Esophagus muscularis mucosa (tissue), 4 donors: ENCODE results near the gene ST7. TPM values are rescaled to one million over a fixed set of nuclear protein-coding genes. Genes with fewer than 3 reads are reported as not detected.

Experiments
- DNase-seq: peaks from one replicate; pipeline ENCODE4 v3.0.0-alpha.2; 2017; ENCODE audit errors: extremely low spot score
- H3K27ac ChIP-seq, 4 donors: fragments of 200-600 bp; sonication (generic); replicated peaks in 1 of 4; 1 replicate in 3 of 4; 2 replicates in 1 of 4; pipeline ENCODE4 v1.5.1; 2016 to 2019; ENCODE audit warnings: mild to moderate bottlenecking in 1 of 4
- H3K27me3 ChIP-seq, 4 donors: fragments of 200-600 bp; sonication (generic); one replicate each; pipeline versions ENCODE4 v1.5.1 to v1.6.0; 2016 to 2019
- H3K36me3 ChIP-seq, 4 donors: fragments of 200-600 bp; sonication (generic); one replicate each; pipeline ENCODE4 v1.5.1; 2016 to 2019
- H3K4me1 ChIP-seq, 4 donors: fragments of 200-600 bp; sonication (generic); one replicate each; pipeline ENCODE4 v1.5.1; 2016 to 2019
- H3K4me3 ChIP-seq, 4 donors: fragments of 200-600 bp; sonication (generic); 1 replicate in 2 of 4; 2 replicates in 2 of 4; pipeline ENCODE4 v1.5.1; 2016 to 2019; ENCODE audit warnings: mild to moderate bottlenecking in 4 of 4, moderate library complexity in 1 of 4
- H3K9me3 ChIP-seq, 4 donors: fragments of 200-600 bp; sonication (generic); 1 replicate in 3 of 4; 2 replicates in 1 of 4; pipeline ENCODE4 v1.5.1; 2016 to 2019
- CTCF ChIP-seq, 3 experiments: fragments of 200-600 bp in 2 of 3; fragments of 450-650 bp in 1 of 3; sonication (generic) in 2 of 3; IDR thresholded peaks; one replicate each; pipeline ENCODE4 v1.5.1; 2017 to 2019; ENCODE audit warnings: antibody characterized with exemption in 3 of 3, mild to moderate bottlenecking in 2 of 3, moderate library complexity in 1 of 3
- EP300 ChIP-seq: sonication (generic); formaldehyde crosslinking; IDR thresholded peaks from one replicate; pipeline ENCODE4 v1.6.1; 2017; ENCODE audit warnings: antibody characterized with exemption
- POLR2A ChIP-seq: fragments of 450-650 bp; IDR thresholded peaks from one replicate; pipeline ENCODE4 v1.6.1; 2017; ENCODE audit warnings: antibody characterized with exemption, moderate library complexity, mild to moderate bottlenecking, low read depth
- POLR2AphosphoS5 ChIP-seq, 2 donors: sonication (generic); formaldehyde crosslinking; IDR thresholded peaks; one replicate each; pipeline ENCODE4 v1.6.1; 2017; ENCODE audit warnings: antibody characterized with exemption in 2 of 2
- WGBS: methylation state at CpG from one replicate; pipeline ENCODE4 v1.1.5; 2018; 5-methylcytosine and 5-hydroxymethylcytosine counted together
- intact Hi-C: fragments of 100-400 bp; cut with DNase I; formaldehyde crosslinking; loops from one replicate; pipeline ENCODE4 v1.15.1; 2023
- total RNA-seq, 4 donors: library from RNA; depleted of rRNA; stranded (reverse); fragments of >200 nt; gene quantifications; one replicate each; pipeline versions ENCODE4 v1.1.0 to v1.2.1, GENCODE V29; 2016

Gene ST7
- total RNA-seq, 4 donors from 2014 or later, result 16.9 to 22.0 (median 18.2) TPM

- Histone ChIP-seq H3K9me3 (no peaks in the 10 kb centered on the region), H3K4me1 (no peaks in the 10 kb centered on the region), H3K36me3 (peaks cover 0 to 3% (median 2%) of the 10 kb centered on the region in 4 donors), H3K27ac (no peak overlapping the region), H3K4me3 (no peak overlapping the region), H3K27me3 (no peaks in the 10 kb centered on the region)
- WGBS, result 94% methylated on average over 2 of the region's 2 CpGs
- intact Hi-C loops, result no loop called here
- TF ChIP-seq POLR2A, result no peak
- DNase-seq, result no peak
These were observed 231.1 kb downstream of the ST7 start for GRCh38 chr7:117184367-117184766.

GRCh38 chr7:117185124-117185523 lies 231.8 kb downstream of the ST7 start:
- Histone ChIP-seq H3K9me3 (no peaks in the 10 kb centered on the region), H3K36me3 (peaks cover 7 to 10% (median 10%) of the 10 kb centered on the region in 4 donors), H3K27me3 (no peaks in the 10 kb centered on the region), H3K27ac (no peak overlapping the region), H3K4me1 (no peaks in the 10 kb centered on the region), H3K4me3 (no peak overlapping the region)
- intact Hi-C loops, result no loop called here
- WGBS, result 94% methylated on average over 3 of the region's 3 CpGs
- DNase-seq, result no peak
- TF ChIP-seq POLR2A, result no peak
- TF ChIP-seq POLR2AphosphoS5 (IDR thresholded peaks at IDR 0.05), result no peak
- TF ChIP-seq EP300, result no peak
- no peak for TF ChIP-seq CTCF (IDR thresholded peaks at IDR 0.05)

- 97% methylated on average over 7 of the region's 7 CpGs for WGBS
- DNase-seq, result no peak
- H3K36me3 ChIP-seq, result peaks cover 13 to 20% (median 20%) of the 10 kb centered on the region in 4 donors
These were observed 233.1 kb downstream of the ST7 start for GRCh38 chr7:117186218-117187010.

GRCh38 chr7:117188376-117188775 lies 235.1 kb downstream of the ST7 start:
- Histone ChIP-seq H3K9me3 (no peaks in the 10 kb centered on the region), H3K4me1 (no peaks in the 10 kb centered on the region), H3K27me3 (no peaks in the 10 kb centered on the region), H3K36me3 (peaks cover 13 to 21% (median 20%) of the 10 kb centered on the region in 4 donors), H3K27ac (no peak overlapping the region), H3K4me3 (no peak overlapping the region)
- TF ChIP-seq POLR2AphosphoS5 (IDR thresholded peaks at IDR 0.05) (no peak), POLR2A (no peak), EP300 (no peak), CTCF (IDR thresholded peaks at IDR 0.05) (no peak)
- DNase-seq, result no peak
- intact Hi-C loops, result no loop called here

More at GRCh38 chr7:117186218-117187010, 233.1 kb downstream of the ST7 start:
- Histone ChIP-seq H3K4me1 (no peaks in the 10 kb centered on the region), H3K9me3 (no peaks in the 10 kb centered on the region), H3K27me3 (no peaks in the 10 kb centered on the region), H3K4me3 (no peak overlapping the region), H3K27ac (no peak overlapping the region)
- intact Hi-C loops, result no loop called here
- no peak for TF ChIP-seq EP300
- TF ChIP-seq POLR2AphosphoS5 (IDR thresholded peaks at IDR 0.05), result no peak
- TF ChIP-seq CTCF (IDR thresholded peaks at IDR 0.05), result no peak
- no peak for TF ChIP-seq POLR2A

GRCh38 chr7:117188949-117189592 lies 235.8 kb downstream of the ST7 start:
- 91% methylated on average over 5 of the region's 5 CpGs for WGBS

More at GRCh38 chr7:117188949-117189592, 235.8 kb downstream of the ST7 start:
- intact Hi-C loops, result no loop called here
- H3K36me3 ChIP-seq, result peaks cover 13 to 27% (median 20%) of the 10 kb centered on the region in 4 donors
- no peak for DNase-seq
- no peaks in the 10 kb centered on the region for H3K27me3 ChIP-seq
- H3K27ac ChIP-seq, result no peak overlapping the region
- no peak for TF ChIP-seq POLR2AphosphoS5 (IDR thresholded peaks at IDR 0.05)
- no peak for TF ChIP-seq CTCF (IDR thresholded peaks at IDR 0.05)
- TF ChIP-seq POLR2A, result no peak
- TF ChIP-seq EP300, result no peak
- no peak overlapping the region for H3K4me3 ChIP-seq
- H3K9me3 ChIP-seq, result no peaks in the 10 kb centered on the region
- no peaks in the 10 kb centered on the region for H3K4me1 ChIP-seq
